GM19193 (cell line): ENCODE results near the gene ZDHHC19.

Experiments
- POLR2A ChIP-seq: IDR thresholded peaks from 4 replicates; pipeline ENCODE4 v1.6.1; 2011; ENCODE audit not compliant: insufficient read depth, insufficient read length; ENCODE audit errors: extremely low read depth

The ZDHHC19 gene, protein sequence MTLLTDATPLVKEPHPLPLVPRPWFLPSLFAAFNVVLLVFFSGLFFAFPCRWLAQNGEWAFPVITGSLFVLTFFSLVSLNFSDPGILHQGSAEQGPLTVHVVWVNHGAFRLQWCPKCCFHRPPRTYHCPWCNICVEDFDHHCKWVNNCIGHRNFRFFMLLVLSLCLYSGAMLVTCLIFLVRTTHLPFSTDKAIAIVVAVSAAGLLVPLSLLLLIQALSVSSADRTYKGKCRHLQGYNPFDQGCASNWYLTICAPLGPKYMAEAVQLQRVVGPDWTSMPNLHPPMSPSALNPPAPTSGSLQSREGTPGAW

DNA sequence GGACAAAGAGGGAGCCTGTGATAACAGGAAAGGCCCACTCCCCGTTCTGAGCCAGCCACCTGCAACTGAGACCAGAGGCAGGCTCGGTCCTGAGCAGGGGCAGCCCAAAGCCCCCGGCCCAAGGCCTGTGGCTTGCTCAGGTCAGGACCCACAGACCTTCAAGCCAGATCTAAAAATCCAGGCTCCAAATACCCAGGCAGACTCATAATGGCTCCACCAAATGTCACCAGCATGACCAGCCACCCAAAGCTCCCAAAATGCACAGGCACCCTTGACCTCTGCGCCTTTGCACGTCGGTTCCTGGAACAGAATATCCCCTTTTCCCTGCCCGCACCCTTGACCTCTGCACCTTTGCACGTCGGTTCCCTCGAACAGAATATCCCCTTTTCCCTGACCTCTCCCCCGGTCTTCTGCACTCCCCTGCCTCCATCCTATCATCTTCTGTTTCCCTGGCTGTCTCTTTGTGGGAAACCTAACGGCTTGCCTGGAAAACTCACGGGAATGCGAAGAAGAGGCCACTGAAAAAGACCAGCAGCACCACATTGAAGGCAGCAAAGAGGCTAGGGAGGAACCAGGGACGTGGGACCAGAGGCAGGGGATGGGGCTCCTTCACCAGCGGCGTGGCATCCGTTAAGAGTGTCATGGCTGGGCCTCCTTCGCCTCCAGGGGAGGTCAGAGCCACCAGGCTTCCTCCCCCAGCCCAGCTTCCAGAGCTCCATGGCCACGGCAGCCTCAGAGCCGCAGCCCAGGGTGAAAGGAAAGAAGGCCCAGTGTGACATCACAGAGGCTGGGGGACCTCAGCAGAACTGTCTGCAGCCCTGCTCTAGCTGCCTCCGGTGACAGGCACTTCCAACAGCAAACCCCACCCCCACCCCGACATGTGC lies at the start of gene ZDHHC19:
TSS of gene ZDHHC19 (minus strand) at position 728 of the 884 bp plus-strand sequence. CDS start at position 643, 85 bp downstream.
- no peak for TF ChIP-seq POLR2A

DNA sequence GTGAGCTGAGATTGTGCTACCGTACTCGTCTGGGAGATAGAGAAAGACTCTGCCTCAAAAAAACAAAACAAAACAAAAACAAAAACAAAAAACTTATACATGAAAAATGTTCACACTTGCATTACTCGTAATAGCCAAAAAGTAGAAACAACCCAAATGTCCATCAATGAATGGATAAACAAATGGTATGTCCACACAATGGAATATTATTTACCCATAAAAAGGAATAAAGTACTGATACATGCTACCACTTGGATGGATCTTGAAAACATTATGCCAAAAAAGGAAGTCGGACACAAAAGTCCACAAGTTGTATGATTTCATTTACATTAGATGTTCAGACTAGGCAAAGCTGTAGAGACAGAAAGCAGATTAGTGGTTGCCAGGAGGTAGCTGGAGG lies 49.6 kb upstream of the ZDHHC19 start:
- no peak for TF ChIP-seq POLR2A

DNA sequence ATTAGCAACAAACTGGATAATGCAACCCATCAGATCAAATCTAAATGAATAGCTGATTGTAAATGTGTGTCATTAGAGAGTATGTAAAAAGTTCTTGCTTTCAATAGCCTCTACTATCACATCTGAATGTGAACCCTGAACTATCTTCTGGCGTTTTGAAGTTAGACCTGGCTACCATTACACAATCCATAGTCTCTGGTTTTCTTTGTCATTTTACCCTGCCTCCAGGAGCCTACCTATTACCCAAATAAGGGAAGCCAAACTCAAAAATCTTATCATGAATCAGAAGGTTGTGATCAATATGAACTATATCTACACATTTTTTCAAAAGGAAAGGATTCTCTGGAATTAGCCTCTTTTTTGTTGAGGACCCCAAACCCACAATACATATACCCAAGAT lies 44.6 kb upstream of the ZDHHC19 start:
- TF ChIP-seq POLR2A: no peak

DNA sequence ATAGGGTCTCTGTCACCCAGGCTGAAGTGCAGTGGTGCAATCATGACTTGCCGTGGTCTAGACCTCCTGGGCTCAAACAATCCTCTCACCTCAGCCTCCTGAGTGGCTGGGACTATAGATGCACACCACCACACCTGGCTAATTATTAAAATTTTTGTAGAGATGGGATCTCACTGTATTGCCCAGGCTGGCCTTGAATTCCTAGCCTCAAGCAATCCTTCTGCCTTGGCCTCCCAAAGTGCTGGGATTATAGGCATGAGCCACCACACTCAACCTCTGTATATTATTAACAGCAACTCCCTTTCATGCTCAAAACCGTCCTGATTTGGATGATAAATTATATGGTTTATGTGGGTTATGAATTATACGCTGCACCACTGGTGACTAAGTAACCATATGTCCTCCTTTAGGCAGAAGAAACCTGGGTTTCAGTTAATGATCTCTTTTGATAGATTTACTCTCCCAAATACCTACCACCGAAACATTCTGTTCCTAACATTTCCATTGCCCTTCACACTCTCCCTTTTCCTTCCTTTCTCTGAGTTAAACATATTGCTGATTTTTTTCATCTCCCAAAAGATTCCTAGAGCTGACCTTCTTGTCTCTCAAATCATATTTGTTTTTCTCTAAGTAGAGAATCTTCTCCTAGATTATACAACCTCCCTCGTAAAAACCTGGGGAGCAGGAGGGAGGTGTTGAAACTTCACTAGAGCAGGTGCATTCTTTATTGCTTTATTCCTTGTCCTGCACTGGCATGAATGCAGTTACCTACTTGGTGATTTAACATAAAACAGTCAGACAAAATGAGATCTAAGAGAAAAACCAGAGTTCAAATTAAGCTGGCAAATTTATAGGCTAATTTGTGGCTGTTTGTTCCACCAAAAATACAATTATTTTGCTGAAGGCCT lies 43.4 kb upstream of the ZDHHC19 start:
- no peak for TF ChIP-seq POLR2A

DNA sequence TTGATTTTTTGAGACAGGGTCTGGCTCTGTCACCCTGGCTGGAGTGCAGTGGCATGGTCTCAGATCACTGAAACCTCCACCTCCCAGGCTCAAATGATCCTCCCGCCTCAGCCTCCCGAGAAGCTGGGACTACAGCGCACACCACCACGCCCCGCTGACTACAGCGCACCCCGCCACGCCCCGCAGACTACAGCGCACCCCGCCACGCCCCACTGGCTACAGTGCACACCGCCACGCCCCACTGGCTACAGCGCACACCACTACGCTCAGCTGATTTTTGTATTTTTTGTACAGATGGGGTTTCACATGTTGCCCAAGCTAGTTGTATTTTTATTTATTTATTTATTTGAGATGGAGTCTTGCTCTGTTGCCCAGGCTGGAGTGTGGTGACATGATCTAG lies 40.7 kb upstream of the ZDHHC19 start:
- TF ChIP-seq POLR2A: no peak

DNA sequence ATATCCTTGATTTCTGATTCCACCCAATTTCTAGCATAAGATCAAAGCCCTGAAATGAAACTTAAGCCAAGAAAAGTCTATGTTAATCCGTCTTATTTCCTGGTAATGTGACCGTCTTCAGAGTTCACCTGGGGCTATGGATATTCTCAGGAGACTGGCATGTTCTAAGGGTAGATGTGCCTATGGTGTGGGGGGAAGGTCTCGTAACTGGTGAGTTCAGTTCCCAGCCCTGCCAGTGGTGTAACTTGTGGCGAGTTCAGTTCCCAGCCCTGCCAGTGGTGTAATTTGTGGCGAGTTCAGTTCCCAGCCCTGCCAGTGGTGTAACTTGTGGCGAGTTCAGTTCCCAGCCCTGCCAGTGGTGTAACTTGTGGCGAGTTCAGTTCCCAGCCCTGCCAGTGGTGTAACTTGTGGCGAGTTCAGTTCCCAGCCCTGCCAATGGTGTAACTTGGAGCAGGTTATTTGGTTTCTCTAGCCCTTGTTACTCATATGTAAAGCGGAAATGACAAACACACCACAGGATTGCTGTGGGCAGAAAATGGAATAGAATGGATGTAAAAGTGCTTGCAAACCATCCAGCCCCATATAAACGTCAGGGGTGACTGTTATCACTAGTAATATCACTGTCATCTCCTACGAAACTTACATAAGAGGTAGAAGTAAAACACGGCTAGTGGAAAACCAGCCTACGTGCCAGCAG lies 35.6 kb upstream of the ZDHHC19 start:
- TF ChIP-seq POLR2A: no peak

DNA sequence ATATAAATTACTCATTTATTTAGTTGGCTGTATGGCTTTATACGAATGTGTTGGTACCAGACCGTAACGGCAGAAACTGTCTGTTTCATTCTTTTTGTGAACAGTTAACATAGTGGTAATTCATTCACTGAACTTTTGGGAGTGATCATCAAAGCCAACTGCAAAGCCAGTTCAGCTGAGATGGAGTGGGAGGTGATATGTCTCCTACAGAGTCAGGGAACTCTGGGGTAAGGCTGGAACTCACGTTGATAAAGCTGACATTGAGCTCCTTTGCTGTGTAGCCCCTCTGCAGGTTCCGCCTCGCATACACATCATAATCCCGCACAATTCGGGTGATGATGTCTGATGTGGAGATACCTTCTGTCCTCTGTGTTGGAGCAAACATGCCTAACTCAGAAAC lies 30.5 kb upstream of the ZDHHC19 start:
- no peak for TF ChIP-seq POLR2A

DNA sequence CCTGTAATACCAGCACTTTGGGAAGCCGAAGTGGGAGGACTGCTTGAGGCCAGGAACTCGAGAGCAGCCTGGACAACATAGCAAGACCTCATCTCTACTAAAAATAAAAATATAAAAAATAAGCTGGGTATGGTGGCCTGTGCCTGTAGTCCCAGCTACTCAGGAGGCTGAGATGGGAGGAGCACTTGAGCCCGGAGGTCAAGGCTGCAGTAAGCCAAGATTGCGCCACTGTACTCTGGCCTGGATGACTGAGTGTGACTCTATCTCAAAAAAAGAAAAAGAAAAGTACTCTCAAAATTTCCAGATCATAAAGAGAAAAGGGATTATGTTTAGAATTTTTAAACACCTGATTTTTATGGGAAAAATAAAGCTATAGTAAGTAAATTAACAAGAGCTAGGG lies 29.2 kb upstream of the ZDHHC19 start:
- no peak for TF ChIP-seq POLR2A

DNA sequence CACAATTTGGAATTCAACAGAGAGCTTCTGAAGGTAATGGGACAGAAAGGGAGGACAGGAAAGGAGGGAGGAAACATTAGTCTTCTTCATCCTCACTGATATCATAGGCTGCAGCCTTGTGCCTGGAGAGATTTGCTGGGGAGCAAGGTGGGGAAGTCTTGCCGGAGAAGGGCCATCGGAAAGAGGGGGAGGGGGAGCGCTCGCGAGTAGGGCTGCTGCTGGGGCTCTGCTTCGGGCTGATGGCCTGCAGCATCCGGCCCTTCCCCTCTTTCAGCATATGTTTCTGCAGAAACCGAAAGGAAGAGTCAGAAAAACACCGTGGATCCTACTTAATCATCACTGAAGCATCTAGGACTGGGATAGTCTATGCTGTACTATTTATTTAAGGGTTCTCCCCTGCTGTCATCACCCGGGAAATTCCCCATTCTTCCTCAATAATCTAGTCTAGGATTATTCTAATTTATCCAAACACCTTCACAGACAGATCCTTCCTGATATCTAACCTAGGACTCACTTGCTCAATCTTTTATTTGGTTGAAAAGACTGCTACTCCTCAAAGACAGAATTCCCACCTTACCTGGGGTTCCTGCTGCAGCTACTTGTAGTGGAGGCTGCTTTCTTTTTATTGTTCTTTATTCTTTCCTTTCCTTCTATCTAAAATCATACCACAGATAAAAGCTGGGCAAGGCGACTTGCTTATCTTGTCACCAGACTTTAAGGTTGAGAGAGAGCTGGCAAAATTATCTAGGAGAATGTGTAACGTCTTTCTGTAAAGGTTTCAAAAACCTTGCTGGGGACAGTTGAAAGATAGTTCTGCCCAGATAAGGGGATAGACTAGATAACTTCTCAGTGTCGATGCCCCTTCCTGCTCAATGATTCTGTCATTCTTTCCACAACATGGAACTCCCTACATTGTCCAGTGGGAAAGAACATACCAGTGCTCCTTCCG lies 27.7 kb upstream of the ZDHHC19 start:
- TF ChIP-seq POLR2A: no peak

DNA sequence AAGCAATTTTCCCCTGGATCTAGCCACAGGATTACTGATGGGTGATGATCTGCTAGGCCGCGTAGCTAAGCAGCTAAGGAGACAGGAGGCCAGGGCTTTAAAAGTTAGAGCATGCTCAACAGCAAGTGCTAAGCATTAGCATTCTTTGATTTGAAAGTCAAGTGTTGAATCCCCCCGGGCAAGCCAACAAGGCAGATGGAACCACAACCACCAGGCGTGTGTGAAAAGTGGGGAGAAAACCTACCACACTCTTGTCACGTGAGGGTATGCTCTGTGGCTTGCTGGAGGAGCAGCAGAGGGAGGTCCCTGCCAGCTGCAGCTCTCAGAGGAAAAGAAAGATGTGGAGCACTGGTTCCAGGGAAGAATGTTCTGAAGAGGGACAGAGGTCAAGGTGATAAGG lies 26.0 kb upstream of the ZDHHC19 start:
- TF ChIP-seq POLR2A: no peak

DNA sequence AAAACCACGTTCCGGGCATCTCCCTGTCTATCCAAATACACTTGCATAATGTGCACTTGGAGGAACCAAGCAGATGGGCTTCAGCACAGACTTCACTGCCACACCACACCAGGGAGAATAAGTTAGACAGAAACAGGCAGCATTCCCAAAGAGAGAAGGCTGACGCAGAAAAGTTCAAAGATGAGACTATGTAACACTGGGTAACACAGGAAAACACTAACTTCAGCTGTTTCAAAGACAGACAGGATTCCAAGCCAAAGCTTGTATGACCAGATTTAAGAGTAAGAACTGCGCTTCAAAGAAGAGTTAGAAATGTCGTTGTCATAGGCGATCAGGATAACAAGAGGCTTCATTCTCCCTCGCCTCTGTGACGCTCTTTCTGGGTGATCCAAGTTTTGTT lies 25.0 kb upstream of the ZDHHC19 start:
- no peak for TF ChIP-seq POLR2A

DNA sequence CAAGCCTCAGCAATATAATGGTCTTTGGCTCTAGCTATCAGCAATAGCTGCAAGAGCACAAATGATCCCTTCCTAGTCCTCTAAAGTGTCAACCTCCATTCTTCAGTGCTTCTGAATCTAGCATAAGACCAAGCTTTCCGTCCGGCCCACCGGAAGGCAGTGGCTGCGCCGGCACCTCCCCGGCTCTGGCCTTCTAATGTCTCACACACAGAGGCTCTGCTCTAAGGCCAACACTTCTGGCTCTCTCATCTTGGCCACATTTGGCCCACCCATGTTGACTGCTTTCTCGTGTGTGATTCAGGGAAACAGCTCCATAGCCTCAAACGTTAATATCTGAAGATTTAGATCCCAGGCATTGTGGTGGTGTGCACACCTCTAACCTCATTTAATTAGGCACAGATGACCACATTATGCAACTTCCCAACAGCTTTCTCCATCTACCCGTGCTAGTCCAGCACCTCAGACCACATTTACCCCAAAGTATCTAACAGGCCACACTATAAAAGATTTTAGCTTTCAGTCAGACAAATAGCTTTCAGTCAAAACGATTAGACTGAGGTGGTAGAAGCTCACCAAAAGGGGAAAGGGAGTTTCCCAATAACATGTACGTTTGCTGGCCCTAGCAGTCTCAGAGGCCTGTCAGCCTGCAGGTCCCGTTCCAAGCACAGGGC lies 24.4 kb upstream of the ZDHHC19 start:
- TF ChIP-seq POLR2A: no peak

DNA sequence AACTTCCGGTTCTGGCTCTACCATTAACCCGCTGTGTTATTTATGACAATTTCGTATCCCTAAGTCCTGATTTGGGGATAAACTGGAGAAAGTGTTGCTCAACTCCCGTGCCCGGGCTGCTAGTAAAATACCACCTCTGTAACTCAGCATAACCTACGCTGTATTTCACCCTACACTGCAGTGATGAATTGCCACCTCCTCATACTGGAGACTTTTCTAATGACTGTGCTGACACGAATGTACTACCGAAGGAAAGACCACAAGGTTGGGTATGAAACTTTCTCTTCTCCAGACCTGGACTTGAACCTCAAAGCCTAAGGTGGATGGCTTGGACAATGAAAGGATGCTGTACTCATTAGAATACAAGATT lies 21.7 kb upstream of the ZDHHC19 start:
- no peak for TF ChIP-seq POLR2A
